UCSD-AML1 (cell line): ENCODE measurements around the gene LGALS3BP.
A peak's percentile ranks its signal among the peaks of the same experiment; 100 is the strongest.

ENCODE experiments used
- DNase-seq: peaks from one replicate; lab custom pipeline; 2025; ENCODE audit not compliant: unreplicated experiment; lab: John Stamatoyannopoulos, UW

LGALS3BP gene

DNA sequence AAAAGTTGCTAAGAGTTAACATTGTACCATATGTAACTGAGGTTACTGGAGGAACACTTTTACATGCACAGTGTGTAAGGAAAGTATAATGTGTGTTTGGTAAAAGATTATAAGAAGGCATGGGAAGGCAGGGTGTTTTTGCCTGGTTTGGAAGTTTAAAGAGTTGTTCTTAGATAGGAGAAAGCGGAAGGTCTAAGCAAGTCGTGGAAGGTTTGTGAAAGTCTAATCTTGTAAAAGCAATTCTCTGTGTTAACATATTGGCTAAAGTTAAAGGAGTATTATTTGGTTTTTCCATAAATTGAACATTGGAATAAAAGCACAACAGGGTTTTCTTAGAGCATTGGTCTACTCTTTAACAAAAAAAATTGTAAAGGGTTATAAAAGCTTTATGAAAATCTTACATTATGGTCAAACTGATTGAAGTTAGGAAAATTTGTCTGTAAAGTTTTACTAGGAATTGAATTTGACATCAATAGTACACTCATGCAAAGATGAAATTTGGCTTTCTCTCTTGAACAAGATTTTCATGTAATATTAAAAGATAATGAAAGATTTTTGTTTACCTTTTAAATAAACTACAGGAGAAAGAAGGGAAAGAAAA, 34.5 kb upstream of the LGALS3BP start:
- DNase-seq: no peak

DNA sequence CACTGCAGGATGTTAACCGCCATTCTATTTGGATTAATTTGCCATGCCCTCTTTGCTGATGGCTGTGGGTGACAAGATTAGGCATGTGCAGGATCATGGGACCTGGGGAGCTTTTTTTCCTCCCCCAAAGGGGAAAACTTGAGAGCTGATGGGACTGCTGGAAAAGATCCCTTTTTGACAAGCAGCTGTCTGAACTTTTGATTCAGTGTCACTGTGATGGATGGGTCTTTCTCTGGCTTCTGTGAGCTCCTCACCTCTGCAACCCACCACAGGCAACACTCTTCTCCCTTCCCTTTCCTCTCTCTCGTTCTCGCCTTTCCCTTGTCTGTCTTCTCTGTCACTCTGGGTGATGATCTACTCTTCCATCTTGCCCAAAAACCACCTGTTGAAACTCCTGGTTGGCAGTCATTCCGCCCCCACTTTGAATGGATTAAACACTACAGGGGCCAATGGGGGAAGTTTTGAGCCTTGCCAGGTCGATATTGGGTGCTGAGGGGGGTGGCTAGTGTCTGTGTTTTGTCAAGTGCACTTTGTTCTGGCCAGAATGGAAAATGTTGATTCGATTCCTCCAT, 32.9 kb upstream of the LGALS3BP start:
- no peak for DNase-seq

DNA sequence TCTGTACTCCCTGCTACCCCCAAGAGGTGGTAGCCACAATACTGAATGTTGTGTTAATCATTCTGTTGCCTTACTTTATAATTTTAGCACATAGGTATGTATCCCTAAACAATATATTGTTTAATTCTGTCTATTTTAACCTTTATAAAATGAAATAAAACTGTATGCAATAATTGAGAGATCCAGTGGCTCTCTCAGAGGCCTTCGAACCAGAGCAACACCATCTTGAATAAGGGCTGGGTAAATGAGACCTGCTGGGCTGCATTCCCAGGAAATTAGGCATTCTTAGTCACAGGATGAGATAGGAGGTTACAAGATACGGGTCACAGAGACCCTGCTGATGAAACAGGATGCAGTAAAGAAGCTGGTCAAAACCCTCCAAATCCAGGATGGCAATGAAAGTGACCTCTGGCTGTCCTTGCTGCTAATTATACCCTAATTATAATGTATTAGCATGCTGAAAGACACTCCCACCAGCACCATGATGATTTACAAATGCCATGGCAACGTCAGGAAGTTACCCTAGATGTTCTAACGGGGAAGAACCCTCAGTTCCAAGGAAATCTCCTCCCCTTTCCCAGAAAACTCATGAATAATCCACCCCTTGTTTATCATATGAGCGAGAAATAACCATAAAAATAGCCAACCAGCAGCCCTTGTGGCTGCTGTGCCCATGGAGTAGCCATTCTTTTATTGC, 31.9 kb upstream of the LGALS3BP start:
- DNase-seq: no peak

DNA sequence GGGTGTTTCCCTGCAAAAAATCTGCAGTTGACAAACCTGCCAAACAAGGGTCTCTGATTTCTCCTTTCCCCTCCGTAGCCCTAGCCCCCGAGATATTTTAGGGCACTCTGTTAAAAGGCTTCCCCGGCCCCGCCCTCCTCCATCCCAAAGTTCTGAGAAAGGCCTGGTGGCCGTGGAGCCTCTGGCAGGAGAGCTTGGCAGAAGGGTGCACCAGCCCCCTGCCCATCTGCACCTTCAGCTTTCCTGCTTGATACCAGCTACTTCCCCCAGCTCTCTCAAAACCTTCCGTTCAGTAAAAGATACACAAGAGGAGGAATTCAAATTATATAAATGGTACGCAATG, 30.6 kb upstream of the LGALS3BP start:
- no peak for DNase-seq

DNA sequence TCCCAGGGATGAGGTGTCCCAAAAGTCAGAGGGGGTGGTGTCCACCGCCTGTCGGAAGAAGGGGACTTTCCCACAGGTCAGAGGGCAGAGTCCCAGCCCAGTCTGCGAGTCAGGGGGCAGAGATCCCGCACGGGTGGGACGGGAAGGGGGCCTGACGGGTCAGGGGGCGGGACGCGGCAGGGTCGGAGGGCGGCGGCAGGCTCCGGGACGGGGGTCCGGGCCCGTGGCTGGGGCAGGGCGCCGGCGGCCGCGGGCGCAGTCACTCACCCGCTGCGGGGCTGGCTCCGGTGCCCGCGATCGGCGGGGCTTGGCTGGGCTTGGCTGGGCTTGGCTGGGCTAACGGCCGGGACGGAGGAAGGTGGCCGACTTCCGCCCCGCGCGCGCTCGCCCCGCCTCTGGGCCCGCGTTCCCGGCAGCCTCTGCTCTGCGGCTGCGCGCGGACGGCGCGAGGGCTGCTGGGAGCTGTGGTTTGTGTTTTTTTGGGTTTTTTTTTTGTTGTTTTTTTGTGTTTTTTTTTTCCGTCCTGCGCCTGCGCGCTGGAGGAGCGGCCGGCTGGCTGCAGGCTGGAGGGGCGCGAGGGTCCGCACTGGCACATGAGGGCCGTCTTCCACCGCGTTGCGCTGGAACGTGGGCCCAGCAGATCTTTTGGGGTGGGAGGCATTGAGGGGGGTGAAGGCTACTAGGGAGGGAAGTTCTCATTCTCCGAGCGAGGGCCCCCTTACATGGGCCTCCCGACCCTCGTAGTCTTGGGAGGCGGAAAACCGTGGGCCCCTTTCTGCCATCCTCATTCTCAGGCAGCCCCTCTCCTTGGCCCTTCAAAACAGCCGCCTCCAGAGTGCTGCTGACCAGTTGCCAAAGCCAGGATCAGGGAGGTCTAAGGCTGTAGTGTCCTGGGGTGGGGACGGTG, 29.9 kb upstream of the LGALS3BP start, which contains the start of gene CANT1:
TSS of gene CANT1 (minus strand) at position 368 of the 907 bp plus-strand sequence. CDS start 12,142 bp downstream, outside the sequence.
- DNase-seq: peak; percentile 89

DNA sequence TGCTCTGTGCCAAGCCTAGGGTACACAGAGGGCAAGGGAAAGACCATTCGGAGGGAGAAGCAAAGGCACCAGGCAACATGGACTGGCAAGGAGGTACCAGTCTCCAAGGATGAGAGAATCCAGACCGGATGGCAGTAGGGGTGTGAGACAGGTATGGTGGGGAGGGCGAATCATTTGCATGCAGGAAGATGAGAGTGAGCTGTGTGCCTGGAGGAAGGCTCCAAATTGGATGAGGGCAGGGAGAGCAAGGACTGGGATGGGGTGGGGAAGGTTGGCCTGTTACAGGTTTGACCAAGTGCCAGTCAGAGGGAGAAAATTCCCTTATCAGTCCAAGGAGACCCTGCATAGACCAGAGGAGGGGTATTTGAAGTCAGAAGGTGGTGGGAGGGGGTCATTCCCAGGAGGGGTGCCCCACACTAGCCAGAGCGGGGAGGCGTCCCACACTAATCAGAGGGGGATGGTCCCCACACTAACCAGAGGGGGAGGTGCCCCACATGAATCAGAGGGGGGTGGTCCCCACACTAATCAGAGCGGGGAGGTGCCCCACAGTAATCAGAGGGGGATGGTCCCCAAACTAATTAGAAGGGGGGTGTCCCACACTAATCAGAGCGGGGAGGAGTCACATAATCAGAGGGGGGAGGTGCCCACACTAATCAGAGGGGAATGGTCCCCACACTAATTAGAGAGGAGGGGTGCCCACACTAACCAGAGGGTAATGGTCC, 29.1 kb upstream of the LGALS3BP start:
- no peak for DNase-seq

DNA sequence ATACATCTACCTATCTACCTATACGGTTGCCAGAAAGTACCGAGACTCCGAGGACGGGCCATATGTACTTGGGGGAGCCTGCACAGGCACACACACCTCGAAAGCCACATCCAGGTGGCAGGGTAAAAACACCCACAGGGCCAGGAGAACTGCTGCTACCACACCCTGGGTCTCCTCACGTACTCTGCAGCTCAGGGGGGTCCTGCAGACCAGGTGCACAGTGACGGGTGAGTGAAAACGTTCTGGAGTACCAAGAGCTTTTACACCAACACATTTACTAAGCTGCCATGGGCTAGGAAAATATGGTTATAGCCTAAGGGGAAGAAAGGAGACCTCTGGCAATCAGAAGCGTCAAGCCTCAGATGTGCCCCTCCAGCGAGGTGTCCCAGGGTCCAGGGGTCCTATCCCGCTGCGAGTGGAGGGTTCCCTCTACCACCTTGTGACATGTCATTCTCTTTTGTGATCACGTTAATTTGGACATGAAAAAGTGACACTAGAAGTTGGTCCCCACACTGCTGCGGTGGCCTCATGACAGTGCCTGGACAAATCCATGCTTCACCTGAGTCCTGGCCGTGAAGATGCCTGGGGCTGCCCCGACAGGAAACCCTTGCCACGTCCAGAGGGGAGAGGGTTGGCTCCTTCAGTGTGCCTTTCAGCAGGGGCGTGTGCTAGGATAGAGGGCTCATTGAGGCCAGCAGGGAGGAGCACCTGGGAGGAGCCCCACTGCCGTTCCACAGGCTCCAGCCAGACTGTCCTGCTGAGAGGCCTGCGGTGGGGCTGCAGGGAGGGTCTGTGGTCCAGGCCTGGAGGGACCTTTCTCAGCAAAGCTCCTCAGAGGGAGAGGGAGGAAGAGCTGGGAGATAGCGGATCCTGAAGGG, 28.0 kb upstream of the LGALS3BP start:
- DNase-seq: no peak

DNA sequence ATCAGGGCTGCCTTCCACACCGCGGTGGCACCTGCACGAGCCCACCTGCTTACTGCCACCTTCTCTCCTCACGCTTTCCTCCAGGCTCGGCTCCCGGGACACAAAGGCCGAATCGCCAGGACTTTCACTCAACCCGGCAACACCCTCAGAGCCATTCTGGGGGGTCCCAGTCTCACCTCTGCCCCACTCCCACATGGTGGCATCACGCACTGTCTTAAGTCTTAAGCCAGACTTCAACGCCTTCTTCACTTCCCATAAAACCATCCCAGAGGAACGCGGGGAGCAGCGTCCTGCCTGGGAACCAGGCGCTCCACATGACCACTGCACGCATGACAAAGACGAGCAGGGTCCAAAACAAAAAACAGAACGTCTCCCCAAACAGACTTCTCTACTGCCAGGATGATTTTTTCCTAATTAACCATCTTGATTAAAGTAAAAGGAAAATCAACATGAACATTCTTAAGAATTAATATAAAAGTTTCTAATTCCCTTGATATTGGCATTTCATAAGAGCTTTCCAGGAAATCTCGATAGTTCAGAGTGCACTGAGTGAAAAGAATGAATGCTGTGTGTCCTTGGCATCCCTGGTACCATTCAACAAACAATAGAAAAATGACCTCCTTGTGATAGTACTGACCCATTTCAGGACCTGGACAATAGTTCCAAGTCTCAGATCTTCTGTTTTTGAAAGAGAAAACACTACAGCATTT, 27.2 kb upstream of the LGALS3BP start:
- no peak for DNase-seq

DNA sequence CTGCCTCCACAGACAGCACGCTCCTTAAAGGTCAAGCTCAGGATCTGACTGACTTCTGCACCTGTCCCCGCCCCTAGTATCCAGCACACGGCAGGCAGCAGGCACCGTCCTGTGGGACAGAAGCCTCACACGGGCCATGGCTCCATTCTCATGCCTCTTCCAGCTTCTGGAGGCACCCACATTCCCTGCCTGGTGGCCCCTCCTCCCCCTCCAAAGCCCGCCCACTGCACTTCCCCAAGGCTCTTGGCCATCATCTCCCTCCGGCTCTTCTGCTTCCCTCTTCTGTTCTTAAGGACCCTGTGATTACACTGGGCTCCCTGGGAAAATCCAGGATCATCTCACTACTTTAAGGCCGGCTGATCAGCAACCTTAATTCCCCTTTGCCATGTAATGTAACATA, 26.3 kb upstream of the LGALS3BP start:
- no peak for DNase-seq

DNA sequence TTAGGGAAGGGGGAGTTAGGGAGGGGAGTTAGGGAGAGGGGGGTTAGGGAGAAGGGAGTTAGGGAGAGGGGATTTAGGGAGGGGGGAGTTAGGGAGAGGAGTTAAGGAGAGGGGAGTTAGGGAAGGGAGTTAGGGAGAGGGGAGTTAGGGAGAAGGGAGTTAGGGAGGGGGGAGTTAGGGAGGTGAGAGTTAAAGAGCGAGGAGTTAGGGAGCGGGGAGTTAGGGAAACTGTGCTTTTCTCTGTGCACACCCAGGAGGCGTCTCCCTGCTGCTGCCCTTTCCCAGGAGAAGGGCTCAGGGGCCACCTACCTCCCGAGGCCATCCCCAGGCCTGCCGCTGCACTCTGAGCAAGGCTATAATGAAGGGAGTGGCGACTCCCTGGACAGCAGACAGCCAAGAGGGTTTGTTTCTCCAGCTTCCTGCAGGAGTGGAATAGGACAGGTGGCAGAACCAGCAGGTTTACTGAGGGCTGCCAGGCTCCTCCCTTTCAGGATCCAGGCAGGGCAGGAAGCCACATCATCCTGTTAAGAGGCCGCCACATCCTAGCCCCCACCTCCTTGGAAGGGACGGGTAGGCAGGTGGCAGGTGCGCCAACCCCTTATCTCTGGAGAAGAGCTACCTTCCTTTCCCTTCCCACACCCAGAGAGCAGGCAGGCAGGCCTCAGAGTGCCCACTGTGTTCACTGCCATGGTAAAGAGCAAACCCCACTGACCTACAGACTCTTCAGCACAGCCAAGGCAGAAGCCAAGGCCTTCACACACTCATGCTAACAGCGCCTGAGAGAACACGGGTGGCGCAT, 25.5 kb upstream of the LGALS3BP start:
- DNase-seq: peak; percentile 30

DNA sequence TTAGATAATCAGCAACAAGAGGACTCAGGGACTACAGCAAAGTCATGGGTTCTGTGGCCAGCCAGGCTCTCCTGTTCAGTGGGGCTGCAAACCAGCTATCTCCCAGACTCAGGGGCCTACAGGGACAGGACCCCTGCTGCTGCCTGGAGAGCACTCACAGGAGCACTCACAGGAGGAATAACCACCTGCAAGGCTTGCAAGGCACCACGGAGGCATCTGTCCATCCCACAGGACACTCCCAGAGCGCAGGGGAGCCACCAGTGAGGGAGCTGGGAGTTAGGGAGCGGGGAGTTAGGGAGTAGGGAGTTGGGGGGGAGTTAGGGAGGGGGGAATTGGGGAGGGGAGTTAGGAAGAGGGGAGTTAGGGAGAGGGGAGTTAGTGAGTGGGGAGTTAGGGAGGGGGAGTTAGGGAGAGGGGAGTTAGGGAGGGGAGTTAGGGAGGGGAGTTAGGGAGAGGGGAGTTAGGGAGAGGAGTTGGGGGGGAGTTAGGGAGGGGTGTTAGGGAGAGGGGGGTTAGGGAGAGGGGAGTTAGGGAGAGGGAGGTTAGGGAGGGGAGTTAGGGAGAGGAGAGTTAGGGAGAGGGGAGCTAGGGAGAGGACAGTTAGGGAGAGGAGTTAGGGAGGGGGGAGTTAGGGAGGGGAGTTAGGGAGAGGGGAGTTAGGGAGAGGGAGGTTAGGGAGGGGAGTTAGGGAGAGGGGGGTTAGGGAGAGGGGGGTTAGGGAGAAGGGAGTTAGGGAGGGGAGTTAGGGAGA, 24.1 kb upstream of the LGALS3BP start:
- DNase-seq: no peak

DNA sequence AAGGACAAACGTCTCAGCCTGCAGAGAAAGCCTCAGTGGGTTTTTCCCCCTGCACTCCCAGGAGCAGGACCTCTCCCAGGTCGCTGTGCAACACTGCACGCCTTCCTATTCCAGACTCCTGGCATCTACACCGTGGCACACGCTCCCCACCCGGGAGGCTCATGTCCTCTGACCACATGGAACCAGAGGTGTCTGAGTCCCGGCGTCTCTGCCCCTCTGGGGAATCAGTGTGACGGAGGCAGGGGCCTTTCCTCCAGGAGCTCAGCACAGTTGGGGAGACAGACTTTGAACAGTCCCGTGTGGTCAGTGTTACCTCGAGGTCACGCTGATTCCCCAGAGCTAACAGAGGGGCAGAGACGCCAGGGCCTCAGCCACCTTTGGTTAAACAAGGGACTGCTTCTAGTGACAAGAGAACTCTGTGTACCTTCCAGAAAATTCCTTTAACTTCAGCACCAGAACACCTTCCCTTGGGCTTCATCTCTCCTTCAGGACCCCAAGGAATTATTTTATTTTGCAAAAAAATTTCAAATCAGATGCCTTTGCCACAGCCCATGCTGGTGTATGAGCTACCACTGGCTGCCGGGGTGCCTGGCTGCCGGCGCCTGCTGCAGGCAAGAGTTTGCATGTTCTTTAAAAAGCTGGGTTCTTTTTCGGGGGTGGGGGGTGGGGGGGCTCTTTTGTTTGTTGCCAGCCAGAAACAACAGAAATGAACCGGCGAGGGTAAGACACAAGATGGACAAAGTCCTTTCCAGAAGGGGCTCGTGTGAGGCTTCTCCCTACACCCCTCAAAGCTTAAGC, 23.3 kb upstream of the LGALS3BP start:
- no peak for DNase-seq

DNA sequence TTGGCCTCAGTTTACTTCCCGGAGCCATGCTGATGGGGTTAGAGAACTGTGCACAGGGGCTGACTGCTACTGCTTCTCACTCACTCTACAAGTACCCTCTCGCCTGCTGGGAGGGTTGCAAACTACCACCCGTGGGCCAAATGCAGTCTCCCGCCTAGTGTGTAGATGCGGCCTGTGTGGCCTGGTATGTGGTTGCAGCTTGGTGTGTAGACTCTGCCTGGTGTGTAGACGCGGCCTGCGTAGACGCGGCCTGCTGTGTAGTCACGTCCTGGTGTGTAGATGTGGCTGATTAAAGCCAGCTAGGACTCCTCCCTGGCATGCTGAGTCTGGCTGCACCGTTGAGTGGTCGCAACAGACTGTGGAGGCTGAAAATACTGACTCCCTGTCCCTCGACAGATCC, 22.6 kb upstream of the LGALS3BP start:
- no peak for DNase-seq

DNA sequence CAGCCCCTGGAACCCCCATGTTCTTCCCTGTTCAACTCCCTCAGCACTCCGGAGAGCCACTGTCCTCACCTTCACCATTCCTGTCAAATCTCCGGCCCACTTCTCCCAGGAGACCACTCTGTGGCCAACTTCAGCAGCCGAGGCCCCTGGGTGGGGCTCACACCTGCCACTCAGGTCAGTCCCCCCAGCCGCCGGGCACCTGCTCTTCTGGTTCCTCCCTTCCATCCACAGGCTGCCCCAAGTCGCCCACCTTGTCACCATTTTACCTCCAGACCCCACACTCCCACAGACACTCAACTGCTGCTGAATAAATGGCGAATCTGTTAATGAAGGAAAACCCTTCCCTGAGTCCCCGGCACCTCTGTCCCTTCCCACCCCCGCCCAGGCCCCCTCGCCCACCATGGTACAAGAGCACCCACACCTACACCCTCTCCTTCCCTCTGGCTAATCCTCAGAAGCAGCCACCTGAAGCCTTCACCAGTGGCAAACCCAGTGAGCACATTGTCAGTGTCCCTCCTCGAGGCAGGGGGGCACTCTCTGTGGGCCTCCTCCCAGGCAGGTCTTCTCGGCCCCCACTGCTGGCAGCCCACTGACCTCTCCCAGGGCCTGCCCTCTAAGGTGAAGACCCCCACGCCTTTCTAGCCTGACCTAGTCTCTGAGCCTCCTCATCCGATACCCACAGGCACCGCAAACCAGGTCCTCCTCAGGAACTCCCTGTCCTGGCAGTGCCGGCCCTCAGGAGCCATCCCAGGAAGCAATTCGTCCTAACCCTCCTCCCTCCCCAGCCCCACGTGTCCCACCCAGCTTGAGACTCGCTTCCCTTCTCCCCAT, 21.7 kb upstream of the LGALS3BP start:
- DNase-seq: no peak

DNA sequence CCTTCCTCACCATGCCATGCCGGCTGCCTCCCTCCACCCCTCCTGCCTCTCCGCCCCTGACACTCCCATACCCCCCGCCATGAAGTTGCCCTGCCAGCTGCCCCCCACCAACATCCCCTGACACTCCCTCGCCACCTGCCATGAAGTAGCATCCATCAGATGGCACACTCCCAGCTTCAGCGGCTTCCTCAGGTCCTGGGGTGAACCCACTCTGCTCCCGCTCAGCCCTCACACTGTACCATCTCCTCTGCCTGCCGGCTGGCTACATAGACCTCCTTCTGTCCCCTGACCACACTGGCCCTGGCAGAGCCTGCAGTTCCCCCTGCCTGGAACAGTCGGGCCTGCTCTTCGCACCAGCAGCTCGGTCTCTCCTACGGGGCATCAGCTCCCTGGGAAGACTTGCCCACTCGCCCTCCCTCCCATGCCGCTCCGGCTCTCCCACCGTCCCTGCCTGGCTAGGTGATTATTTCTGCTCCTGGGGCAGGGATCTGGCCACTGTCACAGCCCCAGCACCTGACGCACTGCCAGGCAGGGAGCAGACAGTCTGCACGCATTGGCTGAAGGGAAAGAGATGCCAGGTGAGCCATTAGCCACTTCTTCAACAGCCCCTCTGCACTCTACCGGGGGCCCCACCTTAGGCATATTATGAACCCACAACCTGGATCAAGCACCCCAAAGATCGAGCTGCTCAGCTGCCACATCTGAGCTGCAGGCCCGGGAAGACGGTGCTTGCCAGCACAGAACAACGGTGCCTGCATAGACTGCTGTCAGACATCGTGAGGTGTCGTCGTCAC, 20.9 kb upstream of the LGALS3BP start:
- DNase-seq: no peak
